ENCODE data around the gene LRR1.

DNA sequence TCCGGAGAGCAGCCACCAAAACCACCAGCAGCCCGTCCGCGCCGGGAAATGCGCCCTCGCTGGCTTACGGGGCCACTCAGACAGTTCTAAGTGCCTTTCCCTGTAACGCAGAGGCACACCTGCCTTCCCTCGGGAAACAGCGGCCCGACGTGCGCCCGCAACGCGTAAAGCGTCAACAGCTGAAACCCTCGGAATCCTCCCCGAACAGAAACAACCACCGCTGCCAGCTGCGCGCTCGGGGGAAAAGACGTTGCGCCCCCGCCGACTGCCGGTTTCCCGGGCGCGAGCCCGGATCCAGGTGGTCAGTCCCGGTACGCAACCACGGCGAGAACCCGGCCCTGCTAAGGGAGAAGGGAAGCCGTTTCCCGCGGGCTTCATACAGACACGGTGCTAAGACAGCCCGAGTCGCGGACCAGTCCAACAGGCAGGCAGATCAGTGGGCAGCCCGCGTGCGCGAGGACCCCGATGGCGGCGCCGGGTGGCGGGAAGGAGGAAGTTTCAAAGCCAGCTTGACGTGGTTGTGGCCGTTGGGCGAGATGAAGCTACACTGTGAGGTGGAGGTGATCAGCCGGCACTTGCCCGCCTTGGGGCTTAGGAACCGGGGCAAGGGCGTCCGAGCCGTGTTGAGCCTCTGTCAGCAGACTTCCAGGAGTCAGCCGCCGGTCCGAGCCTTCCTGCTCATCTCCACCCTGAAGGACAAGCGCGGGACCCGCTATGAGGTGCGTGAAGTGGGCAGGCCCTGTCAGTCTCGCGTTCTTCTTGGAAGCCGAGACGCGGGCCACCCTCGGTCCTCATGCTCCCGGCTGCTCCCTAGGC lies at the start of gene LRR1:
- TF ChIP-seq, protein P1, sequence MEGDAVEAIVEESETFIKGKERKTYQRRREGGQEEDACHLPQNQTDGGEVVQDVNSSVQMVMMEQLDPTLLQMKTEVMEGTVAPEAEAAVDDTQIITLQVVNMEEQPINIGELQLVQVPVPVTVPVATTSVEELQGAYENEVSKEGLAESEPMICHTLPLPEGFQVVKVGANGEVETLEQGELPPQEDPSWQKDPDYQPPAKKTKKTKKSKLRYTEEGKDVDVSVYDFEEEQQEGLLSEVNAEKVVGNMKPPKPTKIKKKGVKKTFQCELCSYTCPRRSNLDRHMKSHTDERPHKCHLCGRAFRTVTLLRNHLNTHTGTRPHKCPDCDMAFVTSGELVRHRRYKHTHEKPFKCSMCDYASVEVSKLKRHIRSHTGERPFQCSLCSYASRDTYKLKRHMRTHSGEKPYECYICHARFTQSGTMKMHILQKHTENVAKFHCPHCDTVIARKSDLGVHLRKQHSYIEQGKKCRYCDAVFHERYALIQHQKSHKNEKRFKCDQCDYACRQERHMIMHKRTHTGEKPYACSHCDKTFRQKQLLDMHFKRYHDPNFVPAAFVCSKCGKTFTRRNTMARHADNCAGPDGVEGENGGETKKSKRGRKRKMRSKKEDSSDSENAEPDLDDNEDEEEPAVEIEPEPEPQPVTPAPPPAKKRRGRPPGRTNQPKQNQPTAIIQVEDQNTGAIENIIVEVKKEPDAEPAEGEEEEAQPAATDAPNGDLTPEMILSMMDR (IDR thresholded peaks at IDR 0.05) = peak in 2 of 12 donors; percentile 23
- TF ChIP-seq POLR2A (IDR thresholded peaks at IDR 0.05) = peak in 1 of 2 donors; percentile 29

All from heart left ventricle (tissue), 13 donors.